Stimulated activated CD4-positive, alpha-beta T cell treated with anti-CD3 and anti-CD28 coated beads, Interleukin-1b, Interleukin-23, amount 100 ng/mL, for 48 hours (primary cell): Measurements from ENCODE around the gene VPS72.
"Not testable (repeated sequence)": the region's sequence is repeated elsewhere in the genome, so short reads cannot be mapped to it uniquely, and the experiment has no call there.

Experiments used
- DNase-seq: peaks from one replicate; pipeline ENCODE4 v3.0.0-alpha.2; 2020

Gene VPS72, protein sequence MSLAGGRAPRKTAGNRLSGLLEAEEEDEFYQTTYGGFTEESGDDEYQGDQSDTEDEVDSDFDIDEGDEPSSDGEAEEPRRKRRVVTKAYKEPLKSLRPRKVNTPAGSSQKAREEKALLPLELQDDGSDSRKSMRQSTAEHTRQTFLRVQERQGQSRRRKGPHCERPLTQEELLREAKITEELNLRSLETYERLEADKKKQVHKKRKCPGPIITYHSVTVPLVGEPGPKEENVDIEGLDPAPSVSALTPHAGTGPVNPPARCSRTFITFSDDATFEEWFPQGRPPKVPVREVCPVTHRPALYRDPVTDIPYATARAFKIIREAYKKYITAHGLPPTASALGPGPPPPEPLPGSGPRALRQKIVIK

DNA sequence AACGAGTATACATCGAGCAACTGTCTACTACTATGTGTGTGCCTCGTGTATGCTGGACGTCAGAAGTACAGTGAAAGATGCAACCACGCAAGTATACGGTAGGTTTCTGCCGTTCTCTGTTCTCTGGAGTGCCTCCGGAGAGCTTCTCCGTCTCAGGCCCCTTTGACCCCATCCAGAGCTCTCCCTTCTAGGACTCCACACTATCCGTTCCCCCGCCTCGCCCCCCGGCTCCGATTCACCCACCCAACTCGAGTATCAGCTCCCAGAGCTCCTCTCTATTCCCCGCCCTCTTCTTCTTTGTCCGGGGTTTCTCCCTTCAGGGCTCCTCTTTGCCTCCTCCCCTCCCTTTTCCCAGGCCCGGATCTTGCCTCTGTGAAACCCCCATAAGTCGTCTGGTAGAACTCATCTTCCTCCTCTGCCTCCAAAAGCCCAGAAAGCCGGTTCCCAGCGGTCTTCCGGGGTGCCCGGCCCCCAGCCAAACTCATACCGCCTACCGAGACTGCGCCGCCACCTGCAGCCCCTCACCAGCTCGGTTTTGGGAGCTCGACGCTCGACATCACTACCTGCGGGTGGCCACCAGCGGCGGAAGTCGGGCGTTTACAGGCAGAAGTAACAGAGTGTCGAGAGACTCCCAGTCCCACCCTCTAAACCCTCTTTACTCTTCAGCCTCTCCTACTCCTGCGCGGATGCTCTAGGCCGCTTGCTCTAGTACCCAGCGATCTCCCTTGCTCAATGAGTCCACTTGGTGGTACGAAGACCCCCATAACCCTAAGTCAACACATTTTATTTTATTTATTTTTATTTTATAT, at the start of gene VPS72:
VPS72 (minus strand) TSS at position 561 of the 809 bp plus-strand sequence; CDS start at position 485, 76 bp downstream.
- peak; percentile 89 for DNase-seq

DNA sequence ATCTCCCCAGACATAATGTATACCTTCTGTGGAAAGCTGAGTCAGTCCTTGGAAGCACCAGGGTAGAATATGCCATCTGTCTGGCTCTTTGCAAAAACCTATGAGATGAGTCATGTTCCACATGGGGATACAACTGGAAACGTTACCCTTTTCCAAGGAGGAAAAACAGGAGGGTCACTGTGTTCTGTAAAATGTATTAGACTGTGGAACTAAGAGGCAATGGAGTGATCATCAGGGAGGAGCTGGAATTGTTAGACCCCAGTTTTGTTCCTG, 48.4 kb upstream of the VPS72 start:
- DNase-seq, result no peak

DNA sequence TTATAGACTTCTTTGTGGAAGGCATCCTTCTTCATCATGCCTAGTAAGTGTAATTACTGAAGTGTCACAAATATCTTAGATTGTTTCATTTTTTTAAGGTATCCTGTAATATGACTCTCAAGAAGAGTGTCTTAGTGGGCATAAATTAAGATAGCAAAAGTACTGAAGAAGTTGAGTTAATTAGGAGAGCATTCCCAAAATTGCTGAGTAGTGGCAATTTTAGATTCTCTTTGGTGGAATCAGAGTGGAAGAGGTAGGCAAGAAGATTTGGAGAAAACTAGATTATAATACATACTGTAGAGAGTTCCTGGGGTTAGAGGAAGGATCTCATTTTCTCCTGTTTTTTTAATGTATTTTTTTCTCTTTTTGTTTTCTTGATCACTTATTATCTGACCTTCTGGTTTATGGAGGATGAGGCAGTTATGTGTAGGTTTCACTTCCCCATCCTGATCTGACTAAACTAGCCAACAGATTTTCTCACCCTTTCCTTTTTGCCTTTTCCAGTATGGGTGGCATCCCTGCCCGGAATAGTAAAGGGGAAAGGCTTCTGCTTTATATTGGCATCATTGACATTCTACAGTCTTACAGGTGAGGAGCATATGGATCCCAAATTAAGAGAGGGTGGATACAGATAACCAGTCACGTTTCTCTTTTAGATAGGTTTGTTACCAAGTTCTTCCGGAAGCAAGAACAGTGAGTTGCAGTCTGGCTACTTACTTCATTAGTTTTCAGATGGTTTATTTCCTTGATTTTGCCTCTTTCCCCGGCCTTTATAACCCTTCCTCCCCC, 47.9 kb upstream of the VPS72 start:
- no peak for DNase-seq

DNA sequence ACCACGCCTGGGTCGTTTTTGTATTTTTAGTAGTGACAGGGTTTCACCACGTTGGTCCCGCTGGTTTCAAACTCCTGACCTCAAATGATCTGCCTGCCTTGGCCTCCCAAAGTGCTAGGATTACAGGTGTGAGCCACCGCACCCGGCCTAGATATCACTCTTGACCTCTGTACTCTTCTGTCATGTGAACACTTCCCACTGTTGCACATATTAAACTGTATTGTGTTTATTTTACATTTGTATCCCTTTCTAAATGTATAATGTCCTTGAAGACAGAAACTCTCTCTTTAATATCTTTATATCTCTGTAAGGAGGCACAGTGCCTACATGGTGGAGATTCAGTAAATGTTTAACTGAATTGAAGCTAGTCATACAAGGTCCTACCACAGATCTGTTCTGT, 45.2 kb upstream of the VPS72 start:
- no peak for DNase-seq

DNA sequence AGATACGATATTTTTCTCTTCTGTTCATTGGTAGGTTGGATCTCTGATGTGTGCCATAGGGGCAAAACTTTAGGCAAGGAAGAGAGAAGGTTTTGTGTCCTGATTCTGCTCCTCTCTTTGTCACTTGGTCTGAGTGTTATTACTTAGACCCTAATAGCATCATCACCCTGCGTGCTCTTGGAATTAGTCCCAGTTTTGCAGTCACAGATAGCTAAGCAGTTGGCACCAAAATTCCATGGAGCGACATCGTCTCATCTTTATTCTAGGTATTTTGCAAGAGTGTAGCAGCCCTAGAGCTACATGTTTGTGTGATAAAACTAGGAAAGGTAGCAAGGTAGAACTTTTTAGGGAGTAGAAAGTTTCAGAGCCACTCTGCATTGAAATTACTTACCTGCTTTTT, 32.1 kb upstream of the VPS72 start:
- DNase-seq, result no peak

DNA sequence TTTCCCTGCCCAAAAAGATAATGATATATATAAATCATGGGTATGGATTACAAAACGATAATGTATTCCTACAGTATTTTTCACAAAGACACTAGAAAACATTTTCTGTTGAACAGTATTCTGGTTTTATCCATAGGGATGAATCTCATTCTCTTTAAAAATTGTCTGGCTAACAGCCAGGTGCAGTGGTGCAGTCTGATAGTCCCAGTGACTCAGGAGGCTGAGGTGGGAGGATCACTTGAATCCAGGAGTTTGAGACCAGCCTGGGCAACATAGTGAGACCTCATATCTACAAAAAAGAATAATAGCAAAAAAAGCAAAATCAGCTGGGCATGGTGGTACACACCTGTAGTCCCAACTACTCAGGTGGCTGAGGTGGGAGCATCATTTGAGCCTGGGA, 31.6 kb upstream of the VPS72 start:
- DNase-seq, result no peak

DNA sequence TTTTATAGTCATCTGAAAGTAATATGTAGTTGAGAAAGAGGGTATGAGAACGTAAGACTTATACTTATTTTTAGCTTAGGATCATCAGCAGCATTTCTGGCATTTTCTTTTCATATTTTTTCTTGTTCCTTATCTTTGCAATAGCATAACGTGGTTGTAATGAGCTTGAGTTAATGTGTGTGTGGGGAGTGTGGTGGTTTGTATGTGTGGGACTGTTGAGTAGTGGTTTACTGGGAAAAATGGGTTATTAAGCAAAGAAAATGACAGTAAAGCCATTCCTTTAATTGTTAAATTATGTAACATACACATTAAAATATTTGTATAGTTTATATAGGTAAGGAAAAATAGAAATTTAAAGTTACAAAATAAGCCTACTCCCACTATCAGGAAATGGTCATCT, 23.6 kb upstream of the VPS72 start:
- DNase-seq, result no peak

DNA sequence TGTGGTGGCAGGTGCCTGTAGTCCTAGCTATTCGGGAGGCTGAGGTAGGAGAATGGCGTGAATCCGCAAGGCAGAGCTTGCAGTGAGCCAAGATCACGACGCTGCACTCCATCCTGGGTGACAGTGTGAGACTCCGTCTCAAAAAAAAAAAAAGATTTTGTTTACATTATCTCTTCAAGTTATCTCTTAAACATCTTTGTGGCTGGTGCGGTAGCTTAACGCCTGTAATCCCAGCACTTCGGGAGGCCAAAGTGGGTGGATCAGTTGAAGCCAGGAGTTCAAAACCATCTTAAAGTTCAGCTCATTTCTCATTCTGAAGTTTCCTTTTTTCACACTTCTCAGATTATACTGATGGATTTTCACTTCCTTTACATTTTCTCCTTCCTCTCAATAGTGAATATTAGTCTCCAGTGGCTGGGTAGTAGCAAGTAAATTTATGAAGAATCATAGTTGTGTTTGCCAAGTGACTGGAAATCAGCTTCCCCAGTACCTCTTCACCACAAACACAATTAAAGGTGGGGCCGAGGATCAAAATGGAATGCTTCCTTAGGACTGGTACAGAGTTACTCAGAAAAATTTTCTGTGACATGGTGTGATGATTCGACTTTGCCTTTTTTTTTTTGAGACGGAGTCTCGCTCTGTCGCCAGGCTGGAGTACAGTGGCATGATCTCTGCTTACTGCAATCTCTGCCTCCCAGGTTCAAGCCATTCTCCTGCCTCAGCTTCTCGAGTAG, 22.1 kb upstream of the VPS72 start:
- no peak for DNase-seq

DNA sequence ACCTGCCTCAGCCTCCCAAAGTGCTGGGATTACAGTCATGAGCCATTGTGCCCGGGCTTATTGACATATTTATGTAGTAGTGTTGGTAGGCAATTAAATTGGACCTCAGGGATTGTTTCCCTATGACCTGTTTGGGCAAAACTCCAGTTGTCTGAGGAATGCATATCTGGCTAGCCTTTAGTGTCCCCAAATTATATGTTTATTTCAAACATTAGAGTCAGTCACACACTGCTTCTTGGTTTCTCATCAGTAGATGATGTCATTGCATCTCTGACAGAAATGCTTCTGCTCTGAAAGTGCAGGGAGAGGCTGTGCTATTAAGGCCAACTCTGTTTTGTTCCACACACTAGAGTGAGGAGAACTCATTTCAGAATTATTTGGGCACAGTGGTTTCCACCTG, 20.8 kb upstream of the VPS72 start:
- no peak for DNase-seq

DNA sequence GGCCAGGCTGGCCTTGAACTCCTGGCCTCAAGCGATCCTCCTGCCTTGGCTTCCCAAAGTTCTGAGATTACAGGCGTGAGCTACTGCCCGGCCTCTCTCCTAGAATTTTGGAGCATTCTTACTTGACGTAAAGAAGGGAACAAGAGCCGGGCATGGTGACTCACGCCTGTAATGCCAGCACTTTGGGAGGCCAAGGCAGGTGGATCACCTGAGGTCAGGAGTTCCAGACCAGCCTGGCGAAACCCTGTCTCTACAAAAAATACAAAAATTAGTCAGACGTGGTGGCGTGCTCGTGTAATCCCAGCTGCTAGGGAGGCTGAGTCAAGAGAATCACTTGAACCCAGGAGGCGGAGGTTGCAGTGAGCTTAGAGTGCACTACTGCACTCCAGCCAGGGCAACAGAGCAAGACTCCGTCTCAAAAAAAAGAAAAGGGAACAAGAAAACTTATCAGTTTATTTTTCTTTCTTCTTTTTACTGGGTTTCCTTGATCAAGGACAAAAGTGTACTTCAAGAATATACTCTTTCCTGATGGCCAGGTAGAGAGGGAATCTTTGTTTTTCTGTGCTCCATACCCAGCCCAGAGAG, 15.5 kb upstream of the VPS72 start:
- not testable (repeated sequence) for DNase-seq

DNA sequence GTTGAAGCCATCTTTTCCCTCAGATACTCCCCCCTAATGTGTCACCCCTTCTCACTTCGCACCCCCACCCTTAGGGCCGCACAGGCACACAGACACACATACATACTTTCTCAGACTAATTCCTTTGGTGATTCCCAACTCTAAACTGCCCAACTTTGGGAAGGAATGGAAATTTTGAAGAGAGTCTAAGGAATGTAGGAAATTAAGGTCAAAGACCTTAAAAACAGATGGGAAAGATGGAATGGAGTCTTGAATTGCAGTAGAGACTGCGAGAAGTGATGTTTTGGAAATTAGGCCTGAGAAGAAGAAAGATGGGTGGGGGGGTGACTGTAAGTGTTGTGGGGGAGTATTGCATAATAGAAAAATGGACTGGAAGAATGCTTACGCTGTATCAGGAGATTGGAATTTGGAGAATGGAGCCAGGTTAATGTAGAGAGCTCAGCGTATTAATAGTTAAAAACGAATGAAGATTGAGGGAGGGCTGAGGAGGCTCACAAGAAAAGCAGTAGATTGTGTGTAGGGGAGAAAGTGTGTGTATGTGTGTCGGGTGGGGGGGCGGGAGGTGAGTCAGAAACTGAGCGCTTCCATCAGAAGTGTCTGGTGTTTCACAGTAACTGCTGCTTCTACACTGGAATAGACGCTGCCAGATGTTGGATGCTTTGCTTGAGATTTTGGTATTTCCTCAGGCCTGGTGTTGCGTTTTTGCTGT, 10.0 kb upstream of the VPS72 start:
- DNase-seq, result no peak

DNA sequence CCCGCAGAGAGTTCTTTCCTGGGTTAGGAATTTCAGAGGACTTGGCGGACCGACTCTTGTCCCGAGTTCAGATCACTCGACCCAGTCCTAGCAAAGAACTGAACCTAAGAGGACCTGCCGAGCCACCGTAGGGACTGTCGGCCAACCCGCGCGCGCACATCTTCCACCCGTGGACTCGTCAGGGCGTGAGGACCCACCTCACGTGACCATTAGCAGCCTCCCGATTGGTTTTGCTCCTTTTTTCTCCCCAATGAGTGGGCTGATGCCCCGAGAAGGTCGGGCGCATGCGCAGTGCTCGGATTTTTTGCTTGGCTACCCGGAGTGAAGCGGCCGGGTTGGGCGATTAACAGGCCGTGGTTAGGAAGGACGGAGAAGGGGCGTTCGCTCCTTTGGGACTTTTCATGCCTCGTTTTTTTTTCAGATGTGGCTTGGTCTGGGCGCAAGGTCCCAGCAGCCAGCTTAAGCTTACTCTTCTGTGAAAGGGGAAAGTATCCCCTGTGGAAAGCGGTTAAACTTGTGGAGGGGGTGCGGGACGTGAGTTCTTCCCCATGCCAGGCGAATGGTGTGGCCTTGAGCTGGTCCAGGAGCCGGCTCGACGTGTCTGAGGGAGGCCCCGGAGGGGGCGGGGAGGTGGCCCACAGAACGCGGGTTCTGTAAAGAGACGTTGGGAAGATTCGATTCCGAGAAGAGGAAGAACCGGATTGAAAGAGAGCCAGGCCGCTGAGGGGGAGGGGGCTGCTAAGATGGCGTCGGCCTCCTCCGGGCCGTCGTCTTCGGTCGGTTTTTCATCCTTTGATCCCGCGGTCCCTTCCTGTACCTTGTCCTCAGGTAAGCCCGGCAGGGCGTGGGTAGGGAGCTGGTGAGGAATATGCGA, 8.5 kb upstream of the VPS72 start, which contains the start of gene PIP5K1A:
PIP5K1A (plus strand) TSS at position 299 of the 874 bp plus-strand sequence; CDS start at position 744, 445 bp downstream.
- DNase-seq, result peak; percentile 98

DNA sequence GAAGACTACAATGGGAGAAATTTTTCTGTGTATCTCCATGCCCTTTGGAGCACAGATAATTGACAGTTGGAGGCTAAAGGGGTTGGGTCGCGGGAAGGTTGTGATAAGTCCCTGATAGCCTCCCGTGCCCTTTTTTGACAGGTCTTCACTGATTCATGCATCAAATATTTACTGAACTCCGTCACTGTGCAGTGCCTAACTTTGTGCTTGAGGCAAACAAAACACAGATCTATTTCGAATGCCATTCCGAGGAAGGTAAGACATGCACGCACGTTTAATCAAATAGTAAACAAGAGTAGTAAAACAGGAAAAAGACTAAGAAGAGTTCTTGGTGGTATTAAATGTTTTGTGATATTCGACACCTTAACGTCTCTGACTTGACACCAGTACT, 7.9 kb upstream of the VPS72 start:
- DNase-seq, result no peak

DNA sequence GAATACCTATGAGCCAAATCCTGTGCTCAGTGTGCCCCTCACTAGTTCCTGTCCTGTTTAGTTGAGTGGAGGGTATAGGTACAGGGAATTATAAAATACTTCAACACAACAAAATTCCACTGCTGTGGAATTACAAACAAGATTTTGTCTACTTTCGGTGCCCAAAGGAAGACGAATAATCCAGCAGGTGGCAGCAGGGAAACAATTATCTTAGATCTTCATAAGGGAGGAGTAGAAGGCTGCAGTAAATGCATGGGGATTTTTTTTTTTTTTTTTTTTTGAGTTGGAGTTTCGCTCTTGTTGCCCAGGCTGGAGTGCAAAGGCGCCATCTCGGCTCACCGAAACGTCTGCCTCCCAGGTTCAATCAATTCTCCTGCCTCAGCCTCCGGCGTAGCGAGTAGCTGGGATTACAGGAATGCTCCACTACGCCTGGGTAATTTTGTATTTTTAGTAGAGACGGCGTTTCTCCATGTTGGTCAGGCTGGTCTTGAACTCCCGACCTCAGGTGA, 6.3 kb upstream of the VPS72 start:
- DNase-seq, result peak; percentile 39

DNA sequence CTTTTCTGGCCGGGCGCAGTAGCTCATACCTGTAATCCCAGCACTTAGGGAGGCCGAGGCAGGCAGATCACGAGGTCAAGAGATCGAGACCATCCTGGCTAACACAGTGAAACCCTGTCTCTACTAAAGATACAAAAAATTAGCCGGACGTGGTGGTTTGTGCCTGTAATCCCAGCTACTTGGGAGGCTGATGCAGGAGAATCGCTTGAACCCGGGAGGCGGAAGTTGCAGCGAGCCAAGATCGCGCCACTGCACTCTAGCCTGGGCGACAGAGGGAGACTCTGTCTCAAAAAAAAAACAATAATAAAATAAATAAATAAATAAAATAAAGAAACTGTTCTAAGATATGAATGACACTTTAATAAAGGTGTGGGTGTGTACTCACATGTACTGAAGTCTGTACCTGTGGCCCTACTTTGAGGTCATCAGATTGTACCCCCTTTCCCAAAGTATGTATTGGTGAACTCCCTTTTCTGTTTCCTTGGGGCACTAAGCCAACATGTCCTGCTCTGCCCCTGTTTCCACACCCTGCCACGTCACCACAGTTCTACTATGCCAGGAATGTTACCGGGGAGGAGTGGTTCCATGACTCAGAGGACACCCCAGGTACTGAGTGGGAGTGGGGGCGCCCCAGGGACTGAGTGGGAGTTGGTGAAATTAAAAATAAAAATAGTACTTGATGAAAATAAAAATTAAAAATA, 5.0 kb upstream of the VPS72 start:
- DNase-seq, result not testable (repeated sequence)

DNA sequence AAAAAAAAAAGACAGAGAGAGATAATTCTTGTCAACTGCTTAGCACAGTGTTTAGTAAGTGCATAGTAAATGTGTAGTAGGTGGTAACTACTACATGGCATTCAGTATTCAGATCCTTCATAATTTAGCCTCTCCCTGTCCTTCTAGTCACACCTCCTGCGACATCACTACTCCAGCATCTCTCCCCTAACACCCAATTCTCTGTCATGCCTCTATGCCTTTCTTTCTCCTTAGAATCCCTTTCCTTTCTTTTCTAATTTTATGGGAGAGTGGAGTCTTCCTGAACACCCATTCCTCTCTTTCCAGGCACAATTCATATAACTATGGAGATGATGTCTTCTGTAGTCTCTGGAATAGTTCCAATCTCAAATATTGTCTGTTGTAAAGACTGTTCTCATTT, 3.9 kb upstream of the VPS72 start:
- DNase-seq, result no peak

DNA sequence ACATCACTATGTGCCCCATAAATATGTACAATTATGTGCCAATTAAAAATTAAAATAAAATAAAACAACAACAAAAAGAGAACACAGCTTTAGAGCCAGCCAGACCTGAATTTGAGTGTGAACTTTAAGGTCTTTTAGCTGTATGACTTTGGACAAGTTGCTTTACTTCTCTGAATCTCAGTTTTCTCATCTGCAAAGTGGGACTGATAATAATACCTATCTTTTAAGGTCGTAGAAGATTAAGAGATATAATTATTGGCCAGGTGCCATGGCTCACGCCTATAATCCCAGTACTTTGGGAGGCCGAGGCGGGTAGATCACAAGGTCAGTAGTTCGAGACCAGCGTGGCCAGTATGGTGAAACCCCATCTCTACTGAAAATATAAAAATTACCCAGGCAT, 3.3 kb upstream of the VPS72 start:
- DNase-seq, result no peak

DNA sequence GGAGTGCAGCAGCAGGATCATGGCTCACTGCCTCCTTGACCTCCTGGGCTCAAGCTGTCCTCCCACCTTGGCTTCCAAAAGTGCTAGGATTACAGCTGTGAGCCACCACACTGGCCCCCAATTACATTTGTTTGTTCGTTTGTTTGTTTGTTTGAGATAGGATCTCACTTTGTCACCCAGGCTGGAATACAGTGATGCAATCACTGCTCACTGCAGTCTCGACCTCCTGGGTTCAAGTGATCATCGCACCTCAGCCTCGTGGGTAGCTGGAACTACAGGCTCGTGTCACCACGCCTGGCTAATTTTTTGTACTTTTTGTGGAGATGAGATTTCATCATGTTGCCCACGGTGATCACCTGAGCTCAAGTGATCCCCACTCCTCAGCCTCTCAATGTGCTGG, 2.0 kb upstream of the VPS72 start:
- no peak for DNase-seq

DNA sequence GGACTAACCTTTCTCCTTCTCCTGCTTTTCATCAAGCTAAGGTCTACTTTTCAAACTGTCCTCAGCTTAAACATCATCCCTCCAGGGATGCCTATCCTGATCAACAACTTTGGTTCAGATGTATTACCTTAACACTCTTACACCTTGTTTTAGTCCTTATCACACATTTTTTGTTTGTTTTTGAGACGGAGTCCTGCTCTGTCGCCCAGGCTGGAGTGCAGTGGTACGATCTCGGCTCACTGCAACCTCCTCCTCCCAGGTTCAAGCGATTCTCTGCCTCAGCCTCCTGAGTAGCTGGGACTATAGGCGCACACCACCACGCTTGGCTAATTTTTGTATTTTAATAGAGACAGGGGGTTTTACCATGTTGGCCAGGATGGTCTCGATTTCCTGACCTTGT, 1.3 kb downstream of the VPS72 start:
- DNase-seq, result not testable (repeated sequence)

DNA sequence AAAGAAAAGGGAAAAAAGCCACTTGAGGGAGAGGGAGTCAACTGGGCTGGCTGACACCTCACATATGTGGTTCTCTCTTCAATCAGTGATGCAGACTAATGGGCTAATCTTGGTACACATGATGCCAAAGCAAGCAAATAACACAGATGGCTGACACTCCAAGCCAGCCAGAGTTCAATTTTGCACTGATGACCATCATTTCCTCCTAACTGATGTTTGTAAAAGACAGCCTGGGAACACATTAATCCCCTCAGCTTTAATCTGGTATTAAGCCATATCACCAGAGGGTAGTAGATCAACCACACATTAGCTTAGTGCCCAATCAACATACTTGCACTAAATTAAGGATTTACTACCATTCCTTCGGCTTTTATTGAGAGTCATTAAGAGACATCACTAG, 2.8 kb downstream of the VPS72 start:
- DNase-seq, result no peak
